Activated T-cell treated with anti-CD3 and anti-CD28 coated beads, Interleukin-2, amount 50 U/mL, for 4 hours (primary cell): ENCODE data around the gene TENM3. TPM values are rescaled to one million over a fixed set of nuclear protein-coding genes. Genes with fewer than 3 reads are reported as not detected.

Source experiments
- ATAC-seq, 2 donors: fragments of 200-7000 bp; cut with Tn5 transposase; one replicate each; pipeline ENCODE4 v1.10.0; 2021
- DNase-seq: peaks from one replicate; pipeline ENCODE4 v3.0.0-alpha.2; 2020
- H3K27me3 Mint-ChIP-seq: one replicate; pipeline ENCODE4 v1.8.0; 2021; ENCODE audit warnings: low read depth, mixed read lengths
- H3K36me3 Mint-ChIP-seq: one replicate; pipeline ENCODE4 v1.8.0; 2022; ENCODE audit warnings: mixed read lengths; ENCODE audit not compliant: insufficient read depth
- H3K4me1 Mint-ChIP-seq: one replicate; pipeline ENCODE4 v1.8.0; 2021; ENCODE audit warnings: low read depth, mixed read lengths
- H3K4me3 Mint-ChIP-seq: one replicate; pipeline ENCODE4 v1.8.0; 2021; ENCODE audit warnings: mild to moderate bottlenecking, moderate library complexity, mixed read lengths
- H3K9me3 Mint-ChIP-seq: one replicate; pipeline ENCODE4 v1.8.0; 2021; ENCODE audit warnings: mixed read lengths
- total RNA-seq, 3 donors: library from RNA; stranded (reverse); gene quantifications; one replicate each; pipeline ENCODE4 v1.2.1, GENCODE V29; 2021

Gene TENM3
- total RNA-seq, 3 donors from 2014 or later = 0.03 to 0.14 (median 0.13) TPM

- no peaks in the 10 kb centered on the region for H3K9me3 Mint-ChIP-seq
- H3K4me1 Mint-ChIP-seq = no peaks in the 10 kb centered on the region
- peaks cover 7% of the 10 kb centered on the region for H3K27me3 Mint-ChIP-seq
- H3K4me3 Mint-ChIP-seq = no peak overlapping the region
- DNase-seq (no peak), ATAC-seq (no peak)
- no peaks in the 10 kb centered on the region for H3K36me3 Mint-ChIP-seq
Measured at GRCh38 chr4:182593864-182594263, 350.7 kb downstream of the TENM3 start.

DNA sequence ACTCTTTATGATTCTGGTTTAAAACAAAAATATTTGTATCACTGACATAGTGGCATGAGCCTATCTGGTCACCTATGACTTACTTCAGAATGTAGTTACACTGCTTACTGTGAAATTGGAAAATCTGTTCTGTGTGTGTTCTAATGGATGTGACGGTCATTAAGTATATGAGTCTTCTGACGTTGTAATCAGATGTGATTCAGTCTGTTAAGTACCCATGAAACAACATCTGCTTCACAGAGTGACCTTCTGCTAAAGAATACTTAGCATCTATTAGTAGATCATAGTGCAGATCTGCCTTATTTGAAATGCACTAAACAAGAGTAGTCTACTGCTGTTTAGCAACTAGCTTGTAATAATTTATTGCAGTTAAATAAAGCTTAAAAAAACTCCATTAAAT lies 356.9 kb downstream of the TENM3 start:
- no peak for ATAC-seq
- no peaks in the 10 kb centered on the region for H3K4me1 Mint-ChIP-seq
- no peak overlapping the region for H3K4me3 Mint-ChIP-seq

DNA sequence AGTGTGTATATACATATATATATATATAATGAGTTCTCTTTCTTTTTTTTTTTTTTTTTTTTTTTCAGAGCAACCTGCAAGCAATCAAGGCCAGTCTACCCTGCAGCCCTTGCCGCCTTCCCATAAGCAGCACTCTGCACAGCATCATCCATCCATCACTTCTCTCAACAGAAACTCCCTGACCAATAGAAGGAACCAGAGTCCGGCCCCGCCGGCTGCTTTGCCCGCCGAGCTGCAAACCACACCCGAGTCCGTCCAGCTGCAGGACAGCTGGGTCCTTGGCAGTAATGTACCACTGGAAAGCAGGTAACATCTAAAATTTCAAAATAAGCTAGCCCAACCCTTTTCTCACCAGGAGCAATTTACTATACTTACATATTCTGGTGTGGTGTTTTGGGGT lies 357.7 kb downstream of the TENM3 start:
- H3K27me3 Mint-ChIP-seq = no peaks in the 10 kb centered on the region
- no peaks in the 10 kb centered on the region for H3K9me3 Mint-ChIP-seq
- ATAC-seq (no peak), DNase-seq (no peak)
- no peaks in the 10 kb centered on the region for H3K4me1 Mint-ChIP-seq
- H3K4me3 Mint-ChIP-seq = no peak overlapping the region
- H3K36me3 Mint-ChIP-seq = no peaks in the 10 kb centered on the region

More for the DNA sequence above, 356.9 kb downstream of the TENM3 start:
- no peaks in the 10 kb centered on the region for H3K27me3 Mint-ChIP-seq
- H3K36me3 Mint-ChIP-seq = no peaks in the 10 kb centered on the region
- H3K9me3 Mint-ChIP-seq = no peaks in the 10 kb centered on the region
- DNase-seq = no peak

- no peaks in the 10 kb centered on the region for H3K4me1 Mint-ChIP-seq
- ATAC-seq = no peak
- no peak overlapping the region for H3K4me3 Mint-ChIP-seq
- no peaks in the 10 kb centered on the region for H3K27me3 Mint-ChIP-seq
- no peak for DNase-seq
- no peaks in the 10 kb centered on the region for H3K36me3 Mint-ChIP-seq
- no peaks in the 10 kb centered on the region for H3K9me3 Mint-ChIP-seq
Measured at GRCh38 chr4:182604161-182604622, 361.0 kb downstream of the TENM3 start.

GRCh38 chr4:182604953-182605352 lies 361.8 kb downstream of the TENM3 start:
- DNase-seq (no peak), ATAC-seq (no peak)
- no peaks in the 10 kb centered on the region for H3K9me3 Mint-ChIP-seq
- H3K27me3 Mint-ChIP-seq = no peaks in the 10 kb centered on the region
- no peak overlapping the region for H3K4me3 Mint-ChIP-seq
- no peaks in the 10 kb centered on the region for H3K4me1 Mint-ChIP-seq
- no peaks in the 10 kb centered on the region for H3K36me3 Mint-ChIP-seq

DNA sequence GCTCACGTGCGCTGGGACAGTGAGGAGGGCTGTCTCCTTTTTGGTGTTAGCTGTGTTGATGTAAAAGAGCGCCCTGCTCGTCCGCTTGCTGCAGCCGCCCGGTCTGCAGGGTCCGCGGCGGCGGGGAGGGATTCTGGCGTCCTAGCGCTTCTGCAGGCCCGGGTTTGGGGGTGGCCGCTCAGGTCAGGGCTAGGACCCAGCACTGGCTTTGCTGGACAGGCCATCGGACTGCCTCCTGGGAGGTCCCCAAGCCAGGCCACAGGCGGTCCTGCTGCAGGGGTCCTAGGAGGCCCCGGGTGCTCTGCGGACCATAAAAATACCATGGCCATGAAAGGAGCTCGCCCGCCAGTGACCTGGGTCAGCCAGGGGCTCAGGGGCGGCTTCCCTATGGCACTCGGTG lies 365.3 kb downstream of the TENM3 start:
- Mint-ChIP-seq H3K27me3 (no peaks in the 10 kb centered on the region), H3K9me3 (no peaks in the 10 kb centered on the region), H3K36me3 (no peaks in the 10 kb centered on the region), H3K4me3 (no peak overlapping the region), H3K4me1 (no peaks in the 10 kb centered on the region)
- DNase-seq (no peak), ATAC-seq (no peak)

DNA sequence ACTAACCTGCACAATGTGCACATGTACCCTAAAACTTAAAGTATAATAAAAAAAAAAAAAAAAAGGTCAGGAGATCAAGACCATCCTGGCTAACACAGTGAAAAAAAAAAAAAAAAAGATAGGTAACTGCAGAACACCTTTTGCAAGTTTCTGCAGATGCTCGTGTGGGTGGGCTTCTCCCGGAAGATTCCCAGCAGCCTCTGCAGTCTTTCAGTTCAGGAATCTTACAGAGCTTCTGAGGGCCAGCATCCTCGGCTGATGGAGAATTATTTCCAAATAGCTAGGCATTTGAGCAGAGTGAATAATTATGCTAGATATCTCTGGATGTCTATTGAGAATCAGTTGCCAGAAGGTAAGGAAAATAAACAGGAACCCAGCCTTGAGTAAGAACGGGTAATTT lies 373.3 kb downstream of the TENM3 start:
- H3K36me3 Mint-ChIP-seq = no peaks in the 10 kb centered on the region
- no peaks in the 10 kb centered on the region for H3K27me3 Mint-ChIP-seq
- no peaks in the 10 kb centered on the region for H3K9me3 Mint-ChIP-seq
- ATAC-seq = no peak
- no peaks in the 10 kb centered on the region for H3K4me1 Mint-ChIP-seq
- H3K4me3 Mint-ChIP-seq = no peak overlapping the region
- no peak for DNase-seq

- ATAC-seq (no peak), DNase-seq (no peak)
- Mint-ChIP-seq H3K4me3 (no peak overlapping the region), H3K9me3 (no peaks in the 10 kb centered on the region), H3K4me1 (no peaks in the 10 kb centered on the region), H3K27me3 (peaks cover under 1% of the 10 kb centered on the region), H3K36me3 (no peaks in the 10 kb centered on the region)
Measured at GRCh38 chr4:182619660-182620059, 376.5 kb downstream of the TENM3 start.

- no peak overlapping the region for H3K4me3 Mint-ChIP-seq
- ATAC-seq (no peak), DNase-seq (no peak)
- no peaks in the 10 kb centered on the region for H3K9me3 Mint-ChIP-seq
- no peaks in the 10 kb centered on the region for H3K4me1 Mint-ChIP-seq
- H3K36me3 Mint-ChIP-seq = no peaks in the 10 kb centered on the region
- peaks cover 3% of the 10 kb centered on the region for H3K27me3 Mint-ChIP-seq
Measured at GRCh38 chr4:182620111-182620980, 377.1 kb downstream of the TENM3 start.

GRCh38 chr4:182624281-182624680 lies 381.1 kb downstream of the TENM3 start:
- DNase-seq (no peak), ATAC-seq (no peak)
- Mint-ChIP-seq H3K36me3 (no peaks in the 10 kb centered on the region), H3K4me1 (no peaks in the 10 kb centered on the region), H3K27me3 (peaks cover 3% of the 10 kb centered on the region), H3K4me3 (no peak overlapping the region), H3K9me3 (no peaks in the 10 kb centered on the region)

GRCh38 chr4:182625193-182625592 lies 382.0 kb downstream of the TENM3 start:
- Mint-ChIP-seq H3K4me1 (no peaks in the 10 kb centered on the region), H3K4me3 (no peak overlapping the region), H3K9me3 (no peaks in the 10 kb centered on the region), H3K27me3 (peaks cover 3% of the 10 kb centered on the region), H3K36me3 (no peaks in the 10 kb centered on the region)
- DNase-seq = no peak
- no peak for ATAC-seq

GRCh38 chr4:182627996-182628395 lies 384.8 kb downstream of the TENM3 start:
- H3K4me3 Mint-ChIP-seq = no peak overlapping the region
- peaks cover 5% of the 10 kb centered on the region for H3K27me3 Mint-ChIP-seq
- H3K9me3 Mint-ChIP-seq = no peaks in the 10 kb centered on the region
- no peaks in the 10 kb centered on the region for H3K36me3 Mint-ChIP-seq
- H3K4me1 Mint-ChIP-seq = no peaks in the 10 kb centered on the region
- no peak for DNase-seq
- no peak for ATAC-seq

DNA sequence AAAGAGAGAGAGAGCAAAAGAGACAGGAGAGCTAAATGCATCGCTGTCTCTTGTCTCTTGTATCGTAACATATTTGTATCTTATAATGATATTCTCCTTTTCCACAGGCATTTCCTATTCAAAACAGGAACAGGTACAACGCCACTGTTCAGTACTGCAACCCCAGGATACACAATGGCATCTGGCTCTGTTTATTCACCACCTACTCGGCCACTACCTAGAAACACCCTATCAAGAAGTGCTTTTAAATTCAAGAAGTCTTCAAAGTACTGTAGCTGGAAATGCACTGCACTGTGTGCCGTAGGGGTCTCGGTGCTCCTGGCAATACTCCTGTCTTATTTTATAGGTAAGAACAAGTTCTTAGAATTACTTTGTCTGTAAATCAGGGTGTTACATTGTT lies 385.3 kb downstream of the TENM3 start:
- ATAC-seq (no peak), DNase-seq (no peak)
- no peaks in the 10 kb centered on the region for H3K4me1 Mint-ChIP-seq
- H3K36me3 Mint-ChIP-seq = no peaks in the 10 kb centered on the region
- H3K27me3 Mint-ChIP-seq = peaks cover 5% of the 10 kb centered on the region
- H3K4me3 Mint-ChIP-seq = no peak overlapping the region
- no peaks in the 10 kb centered on the region for H3K9me3 Mint-ChIP-seq

- Mint-ChIP-seq H3K36me3 (no peaks in the 10 kb centered on the region), H3K4me1 (no peaks in the 10 kb centered on the region), H3K4me3 (no peak overlapping the region), H3K9me3 (no peaks in the 10 kb centered on the region), H3K27me3 (peaks cover 5% of the 10 kb centered on the region)
- DNase-seq (no peak), ATAC-seq (no peak)
Measured at GRCh38 chr4:182629096-182629495, 385.9 kb downstream of the TENM3 start.

GRCh38 chr4:182640491-182640890 lies 397.3 kb downstream of the TENM3 start:
- no peaks in the 10 kb centered on the region for H3K4me1 Mint-ChIP-seq
- no peak overlapping the region for H3K4me3 Mint-ChIP-seq
- ATAC-seq = no peak
- H3K27me3 Mint-ChIP-seq = no peaks in the 10 kb centered on the region
- no peak for DNase-seq
- no peaks in the 10 kb centered on the region for H3K36me3 Mint-ChIP-seq
- peaks cover 4% of the 10 kb centered on the region for H3K9me3 Mint-ChIP-seq
